GM06990 (cell line): Measurements from ENCODE around the gene ATP5PO.

Experiments used
- DNase-seq: peaks from one replicate; pipeline ENCODE4 v3.0.0-alpha.2; 2011; ENCODE audit not compliant: insufficient read length; ENCODE audit errors: extremely low read depth
- H3K27me3 ChIP-seq: replicated peaks from 2 replicates; pipeline ENCODE4 v1.6.0; 2011; ENCODE audit warnings: low read length; ENCODE audit not compliant: control insufficient read depth, insufficient read depth
- H3K36me3 ChIP-seq: 2 replicates; pipeline ENCODE4 v1.5.1; 2011; ENCODE audit warnings: low read length; ENCODE audit not compliant: control insufficient read depth, insufficient read depth
- H3K4me3 ChIP-seq: replicated peaks from 2 replicates; pipeline ENCODE4 v1.5.1; 2011; ENCODE audit warnings: low read depth, mild to moderate bottlenecking, control low read depth, low read length
- CTCF ChIP-seq: IDR thresholded peaks from 2 replicates; pipeline ENCODE4 v1.5.1; 2011; ENCODE audit warnings: low read length, control low read depth, mild to moderate bottlenecking, inconsistent platforms; ENCODE audit not compliant: insufficient read depth, poor library complexity, severe bottlenecking

Gene ATP5PO

GRCh38 chr21:33959680-33960079 lies 44.1 kb upstream of the ATP5PO start:
- DNase-seq = no peak
- Histone ChIP-seq H3K27me3 (no peaks in the 10 kb centered on the region), H3K36me3 (no peaks in the 10 kb centered on the region), H3K4me3 (no peak overlapping the region)
- no peak for TF ChIP-seq CTCF

GRCh38 chr21:33954395-33954794 lies 38.8 kb upstream of the ATP5PO start:
- H3K4me3 ChIP-seq = no peak overlapping the region
- H3K27me3 ChIP-seq = no peaks in the 10 kb centered on the region
- no peak for DNase-seq
- no peaks in the 10 kb centered on the region for H3K36me3 ChIP-seq
- no peak for TF ChIP-seq CTCF

- no peaks in the 10 kb centered on the region for H3K27me3 ChIP-seq
- no peaks in the 10 kb centered on the region for H3K36me3 ChIP-seq
- no peak for TF ChIP-seq CTCF
- H3K4me3 ChIP-seq = 0 out of 2 replicates have a peak overlapping the region, but pooled peaks have one; percentile 16
- DNase-seq = peak; percentile 38
Observed at GRCh38 chr21:33951276-33952178, 35.9 kb upstream of the ATP5PO start.

- H3K36me3 ChIP-seq = no peaks in the 10 kb centered on the region
- no peak for DNase-seq
- TF ChIP-seq CTCF = no peak
- peak overlapping the region; percentile 26; the same call in 1 of the 2 replicates for H3K4me3 ChIP-seq
- no peaks in the 10 kb centered on the region for H3K27me3 ChIP-seq
Observed at GRCh38 chr21:33950431-33951079, 35.0 kb upstream of the ATP5PO start.

GRCh38 chr21:33949516-33950430 lies 34.2 kb upstream of the ATP5PO start:
- DNase-seq = peak; percentile 70
- Histone ChIP-seq H3K27me3 (no peaks in the 10 kb centered on the region), H3K36me3 (no peaks in the 10 kb centered on the region), H3K4me3 (peak overlapping the region; percentile 26)
- TF ChIP-seq CTCF = no peak
